ENCODE data around the gene CEP104. TPM values are rescaled to one million over a fixed set of nuclear protein-coding genes. Genes with fewer than 3 reads are reported as not detected.

The CEP104 gene
- polyA plus RNA-seq, 1 donor (not counting 4 experiments of a cell fraction or from before 2014, with no cell fraction given) = 35.7 TPM

GRCh38 chr1:3896396-3897000 is 39.5 kb upstream of the CEP104 start:
- Histone ChIP-seq H3K9me1 (ENCODE audit: control insufficient read depth, extremely low read depth, insufficient read depth, low read length) (no peaks in the 10 kb centered on the region), H3K27ac (ENCODE audit: control insufficient read depth, insufficient read depth, low read length) (no peak overlapping the region), H3K36me3 (ENCODE audit: control insufficient read depth in 2 of 2, extremely low read depth in 1 of 2, insufficient read depth in 2 of 2, low read length in 2 of 2) (peaks cover 6 to 7% of the 10 kb centered on the region in 2 experiments), H3K9ac (ENCODE audit: control insufficient read depth, extremely low read depth, insufficient read depth, low read length) (no peak overlapping the region), H3K4me1 (ENCODE audit: control insufficient read depth, extremely low read depth, insufficient read depth, low read length) (peaks cover 3% of the 10 kb centered on the region), H3K4me2 (ENCODE audit: control insufficient read depth, extremely low read depth, insufficient read depth, low read depth, low read length) (no peak overlapping the region), H4K20me1 (ENCODE audit: control insufficient read depth, extremely low read depth, insufficient read depth, low read length) (peaks cover 12% of the 10 kb centered on the region), H3K79me2 (ENCODE audit: control insufficient read depth, insufficient read depth, low read length) (peaks cover 64% of the 10 kb centered on the region), H3K4me3 (ENCODE audit: control insufficient read depth in 2 of 3, extremely low read depth in 1 of 3, insufficient read depth in 2 of 3, low read depth in 1 of 3, low read length in 3 of 3) (no peak overlapping the region), H3K27me3 (ENCODE audit: control insufficient read depth, extremely low read depth, insufficient read depth, low read length) (no peaks in the 10 kb centered on the region), H3K9me3 (ENCODE audit: control insufficient read depth, low read depth, low read length) (no peaks in the 10 kb centered on the region), H2AFZ (ENCODE audit: control insufficient read depth, low read length) (no peak overlapping the region)
- TF ChIP-seq CTCF (optimal IDR thresholded peaks at IDR 0.05 in 1 of 3, IDR thresholded peaks at IDR 0.05 in 1 of 3, conservative IDR thresholded peaks at IDR 0.05 in 1 of 3; ENCODE audit: extremely low read depth in 1 of 3, insufficient read depth in 2 of 3, low read length in 3 of 3) (no peak), EZH2 (IDR thresholded peaks at IDR 0.05; ENCODE audit: low read length) (no peak)
- dilution Hi-C loops (cut with MboI; ENCODE audit: extremely low pct_ligation_motif_present, low sequenced_read_pairs) = no loop called here
- no peak for DNase-seq (ENCODE audit: low read depth, low spot score)
- FAIRE-seq = no peak

- dilution Hi-C loops (cut with MboI; ENCODE audit: extremely low pct_ligation_motif_present, low sequenced_read_pairs) = no loop called here
- H3K4me1 ChIP-seq (ENCODE audit: control insufficient read depth, extremely low read depth, insufficient read depth, low read length) = peaks cover 3% of the 10 kb centered on the region
- no peak for DNase-seq (ENCODE audit: low read depth, low spot score)
- FAIRE-seq = no peak
- H3K27ac ChIP-seq (ENCODE audit: control insufficient read depth, insufficient read depth, low read length) = no peak overlapping the region
- TF ChIP-seq CTCF (optimal IDR thresholded peaks at IDR 0.05 in 1 of 3, IDR thresholded peaks at IDR 0.05 in 1 of 3, conservative IDR thresholded peaks at IDR 0.05 in 1 of 3; ENCODE audit: extremely low read depth in 1 of 3, insufficient read depth in 2 of 3, low read length in 3 of 3) = no peak
- TF ChIP-seq EZH2 (IDR thresholded peaks at IDR 0.05; ENCODE audit: low read length) = no peak
- H2AFZ ChIP-seq (ENCODE audit: control insufficient read depth, low read length) = no peak overlapping the region
- peaks cover 12% of the 10 kb centered on the region for H4K20me1 ChIP-seq (ENCODE audit: control insufficient read depth, extremely low read depth, insufficient read depth, low read length)
- H3K9ac ChIP-seq (ENCODE audit: control insufficient read depth, extremely low read depth, insufficient read depth, low read length) = no peak overlapping the region
- H3K79me2 ChIP-seq (ENCODE audit: control insufficient read depth, insufficient read depth, low read length) = peaks cover 64% of the 10 kb centered on the region
- H3K27me3 ChIP-seq (ENCODE audit: control insufficient read depth, extremely low read depth, insufficient read depth, low read length) = no peaks in the 10 kb centered on the region
- no peaks in the 10 kb centered on the region for H3K9me3 ChIP-seq (ENCODE audit: control insufficient read depth, low read depth, low read length)
- no peaks in the 10 kb centered on the region for H3K9me1 ChIP-seq (ENCODE audit: control insufficient read depth, extremely low read depth, insufficient read depth, low read length)
- peaks cover 9 to 10% of the 10 kb centered on the region in 2 experiments for H3K36me3 ChIP-seq (ENCODE audit: control insufficient read depth in 2 of 2, extremely low read depth in 1 of 2, insufficient read depth in 2 of 2, low read length in 2 of 2)
- H3K4me3 ChIP-seq (ENCODE audit: control insufficient read depth in 2 of 3, extremely low read depth in 1 of 3, insufficient read depth in 2 of 3, low read depth in 1 of 3, low read length in 3 of 3) = no peak overlapping the region
- no peak overlapping the region for H3K4me2 ChIP-seq (ENCODE audit: control insufficient read depth, extremely low read depth, insufficient read depth, low read depth, low read length)
Measured at GRCh38 chr1:3895951-3896325, 38.9 kb upstream of the CEP104 start.

Data from keratinocyte (primary cell).